Activated B cell treated with CpG ODN at 0.5 μM for 24 hours (primary cell): Measurements from ENCODE around the gene KCNN3. TPM values are rescaled to one million over a fixed set of nuclear protein-coding genes. Genes with fewer than 3 reads are reported as not detected.
A peak's percentile ranks its signal among the peaks of the same experiment; 100 is the strongest.

Experiments used
- ATAC-seq: fragments of 200-7000 bp; cut with Tn5 transposase; one replicate; pipeline ENCODE4 v1.10.0; 2021; ENCODE audit warnings: low read depth, mild to moderate bottlenecking, moderate library complexity
- CTCF ChIA-PET: fragments of 350-600 bp; sonication (Branson Sonifier 250); formaldehyde crosslinking; loops from one replicate; lab custom pipeline; 2021; ENCODE audit warnings: antibody characterized with exemption; lab: Charles Lee
- POLR2A ChIA-PET: fragments of 350-600 bp; sonication (Branson Sonifier 250); formaldehyde crosslinking; loops from one replicate; lab custom pipeline; 2021; ENCODE audit warnings: antibody characterized with exemption; lab: Charles Lee
- DNase-seq: peaks from one replicate; pipeline ENCODE4 v3.0.0; 2022
- H3K27ac Mint-ChIP-seq: one replicate; pipeline ENCODE4 v1.8.0; 2020; ENCODE audit warnings: mixed read lengths
- H3K27me3 Mint-ChIP-seq: one replicate; pipeline ENCODE4 v1.8.0; 2021; ENCODE audit warnings: mixed read lengths
- H3K36me3 Mint-ChIP-seq: one replicate; pipeline ENCODE4 v1.8.0; 2021; ENCODE audit warnings: low read depth, mixed read lengths
- H3K4me1 Mint-ChIP-seq: one replicate; pipeline ENCODE4 v1.8.0; 2021; ENCODE audit warnings: mixed read lengths
- H3K4me3 Mint-ChIP-seq: one replicate; pipeline ENCODE4 v1.8.0; 2020; ENCODE audit warnings: mild to moderate bottlenecking, mixed read lengths
- H3K9me3 Mint-ChIP-seq: one replicate; pipeline ENCODE4 v1.8.0; 2020; ENCODE audit warnings: mixed read lengths
- intact Hi-C: fragments of 100-400 bp; cut with micrococcal nuclease; formaldehyde crosslinking; loops from one replicate; pipeline ENCODE4 v1.15.1; 2024
- total RNA-seq: library from RNA; stranded (reverse); gene quantifications from 2 replicates; pipeline ENCODE4 v1.2.3, GENCODE V29; 2022
- TF ChIP-seq, protein P1 (sequence below): fragments of 200-600 bp; IDR thresholded peaks from one replicate; pipeline ENCODE4 v1.8.0; 2022; ENCODE audit warnings: antibody characterized with exemption, mild to moderate bottlenecking

KCNN3 gene
- total RNA-seq, 1 donor from 2014 or later, result 1.1 TPM

DNA sequence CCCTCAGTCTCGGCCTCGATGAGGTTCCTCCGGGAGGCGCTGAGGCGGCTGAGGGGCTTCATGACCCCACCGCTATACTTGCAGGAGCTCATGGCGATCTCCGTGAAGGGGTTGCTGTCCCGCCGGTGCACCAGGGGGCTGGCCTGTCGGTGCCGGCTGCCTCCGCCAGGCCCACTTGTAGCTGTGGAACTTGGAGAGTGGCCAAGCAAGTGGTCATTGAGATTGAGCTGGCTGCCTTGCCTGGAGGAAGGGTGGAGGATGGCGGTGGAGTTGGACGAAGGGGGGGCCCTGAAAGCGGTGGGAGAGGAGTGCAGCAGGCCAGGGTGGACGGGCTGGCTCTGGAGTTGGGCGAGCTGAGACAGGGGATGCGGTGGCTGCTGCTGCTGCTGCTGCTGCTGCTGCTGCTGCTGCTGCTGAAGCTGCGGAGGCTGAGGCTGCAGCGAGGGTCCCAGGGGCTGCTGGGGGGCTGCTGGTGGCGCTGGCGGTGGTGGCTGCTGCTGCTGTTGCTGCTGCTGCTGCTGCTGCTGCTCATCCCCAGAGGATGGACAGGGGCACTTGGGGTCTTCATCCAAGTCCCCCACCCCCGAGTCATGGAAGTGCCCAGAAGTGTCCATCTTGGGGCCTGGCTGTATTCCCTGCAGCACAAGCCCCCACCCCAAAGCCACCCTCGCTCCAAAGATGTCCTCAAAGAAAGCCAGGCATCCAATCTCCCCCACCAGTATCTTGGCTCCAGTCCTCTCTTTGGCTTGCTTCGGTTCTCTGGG, 548 bp downstream of the KCNN3 start:
- ChIA-PET POLR2A (interaction anchor here (0.7 to 1.3 kb wide), 4 partner anchors 10 to 123 kb away, joined by 3 to 7 read pairs (median 4); partner anchors contain the start of genes PBXIP1 and PMVK), CTCF (interaction anchor here (1.0 to 1.5 kb wide), 3 partner anchors 181 to 310 kb away, joined by 4 to 7 read pairs (median 5); partner anchors contain the start of gene ADAM15)
- H3K36me3 Mint-ChIP-seq, result no peaks in the 10 kb centered on the region
- H3K9me3 Mint-ChIP-seq, result no peaks in the 10 kb centered on the region
- TF ChIP-seq, protein P1, sequence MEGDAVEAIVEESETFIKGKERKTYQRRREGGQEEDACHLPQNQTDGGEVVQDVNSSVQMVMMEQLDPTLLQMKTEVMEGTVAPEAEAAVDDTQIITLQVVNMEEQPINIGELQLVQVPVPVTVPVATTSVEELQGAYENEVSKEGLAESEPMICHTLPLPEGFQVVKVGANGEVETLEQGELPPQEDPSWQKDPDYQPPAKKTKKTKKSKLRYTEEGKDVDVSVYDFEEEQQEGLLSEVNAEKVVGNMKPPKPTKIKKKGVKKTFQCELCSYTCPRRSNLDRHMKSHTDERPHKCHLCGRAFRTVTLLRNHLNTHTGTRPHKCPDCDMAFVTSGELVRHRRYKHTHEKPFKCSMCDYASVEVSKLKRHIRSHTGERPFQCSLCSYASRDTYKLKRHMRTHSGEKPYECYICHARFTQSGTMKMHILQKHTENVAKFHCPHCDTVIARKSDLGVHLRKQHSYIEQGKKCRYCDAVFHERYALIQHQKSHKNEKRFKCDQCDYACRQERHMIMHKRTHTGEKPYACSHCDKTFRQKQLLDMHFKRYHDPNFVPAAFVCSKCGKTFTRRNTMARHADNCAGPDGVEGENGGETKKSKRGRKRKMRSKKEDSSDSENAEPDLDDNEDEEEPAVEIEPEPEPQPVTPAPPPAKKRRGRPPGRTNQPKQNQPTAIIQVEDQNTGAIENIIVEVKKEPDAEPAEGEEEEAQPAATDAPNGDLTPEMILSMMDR, result no peak
- ATAC-seq (no peak), DNase-seq (no peak)
- H3K27ac Mint-ChIP-seq, result no peak overlapping the region
- H3K27me3 Mint-ChIP-seq, result peaks cover 34% of the 10 kb centered on the region
- H3K4me1 Mint-ChIP-seq, result peaks cover 52% of the 10 kb centered on the region
- intact Hi-C loops, result loop anchor here (1.0 to 10.0 kb wide), 3 partner anchors 9 to 262 kb away; partner anchors contain the start of genes ADAR and PMVK
- H3K4me3 Mint-ChIP-seq, result peak overlapping the region; percentile 44

DNA sequence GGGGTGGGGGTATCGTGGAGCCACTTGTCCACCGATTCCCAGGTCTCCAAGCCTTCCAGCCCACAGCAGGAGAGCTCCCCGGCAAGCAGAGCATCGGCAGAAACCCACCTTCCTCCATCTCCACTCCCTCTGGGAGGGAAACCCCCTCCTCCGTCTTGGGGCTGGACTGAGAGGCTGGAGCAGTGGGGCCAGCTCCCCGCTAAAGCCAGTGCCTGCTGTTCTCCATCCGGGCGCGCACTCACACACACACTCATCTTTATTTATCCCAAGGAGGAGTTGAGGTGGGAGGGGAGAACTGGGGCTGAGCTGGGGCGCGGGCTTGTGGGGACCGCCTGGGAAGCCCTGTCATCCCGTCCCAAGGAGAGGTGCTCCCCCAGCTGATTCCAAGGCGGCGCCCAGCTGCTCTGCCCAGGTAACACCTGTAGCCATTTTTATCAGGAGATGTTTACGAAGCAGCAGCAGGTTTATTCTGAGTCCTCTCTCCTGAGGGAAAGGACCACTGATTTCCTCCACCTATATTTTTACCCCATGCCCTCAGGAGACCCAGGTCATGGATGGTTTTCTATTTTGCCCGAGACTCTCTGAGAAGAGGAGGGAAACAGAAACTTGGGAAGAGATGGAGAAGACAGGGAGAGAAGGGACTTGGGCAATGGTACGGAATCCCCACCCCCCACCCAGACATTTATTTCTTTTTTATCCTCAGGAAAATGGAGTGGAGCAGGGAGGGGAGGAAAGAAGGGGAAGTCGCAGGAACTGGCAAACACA, 2.1 kb downstream of the KCNN3 start:
- CTCF ChIA-PET, result interaction anchor here (1.3 to 1.5 kb wide), 2 partner anchors 198 to 308 kb away, joined by 5 to 6 read pairs; no protein-coding TSS in a partner anchor
- peaks cover 66% of the 10 kb centered on the region for H3K4me1 Mint-ChIP-seq
- POLR2A ChIA-PET, result interaction anchor here (0.6 kb wide), 2 partner anchors 57 to 96 kb away, joined by 4 read pairs; no protein-coding TSS in a partner anchor
- H3K27ac Mint-ChIP-seq, result no peak overlapping the region
- no peak for DNase-seq
- ATAC-seq, result no peak
- H3K9me3 Mint-ChIP-seq, result no peaks in the 10 kb centered on the region
- no peaks in the 10 kb centered on the region for H3K36me3 Mint-ChIP-seq
- intact Hi-C loops, result loop anchor here (5.0 to 10.0 kb wide), 2 partner anchors 67 to 261 kb away; partner anchors contain the start of genes ADAR and PMVK
- TF ChIP-seq, protein P1, result no peak
- H3K27me3 Mint-ChIP-seq, result peaks cover 34% of the 10 kb centered on the region
- H3K4me3 Mint-ChIP-seq, result no peak overlapping the region

DNA sequence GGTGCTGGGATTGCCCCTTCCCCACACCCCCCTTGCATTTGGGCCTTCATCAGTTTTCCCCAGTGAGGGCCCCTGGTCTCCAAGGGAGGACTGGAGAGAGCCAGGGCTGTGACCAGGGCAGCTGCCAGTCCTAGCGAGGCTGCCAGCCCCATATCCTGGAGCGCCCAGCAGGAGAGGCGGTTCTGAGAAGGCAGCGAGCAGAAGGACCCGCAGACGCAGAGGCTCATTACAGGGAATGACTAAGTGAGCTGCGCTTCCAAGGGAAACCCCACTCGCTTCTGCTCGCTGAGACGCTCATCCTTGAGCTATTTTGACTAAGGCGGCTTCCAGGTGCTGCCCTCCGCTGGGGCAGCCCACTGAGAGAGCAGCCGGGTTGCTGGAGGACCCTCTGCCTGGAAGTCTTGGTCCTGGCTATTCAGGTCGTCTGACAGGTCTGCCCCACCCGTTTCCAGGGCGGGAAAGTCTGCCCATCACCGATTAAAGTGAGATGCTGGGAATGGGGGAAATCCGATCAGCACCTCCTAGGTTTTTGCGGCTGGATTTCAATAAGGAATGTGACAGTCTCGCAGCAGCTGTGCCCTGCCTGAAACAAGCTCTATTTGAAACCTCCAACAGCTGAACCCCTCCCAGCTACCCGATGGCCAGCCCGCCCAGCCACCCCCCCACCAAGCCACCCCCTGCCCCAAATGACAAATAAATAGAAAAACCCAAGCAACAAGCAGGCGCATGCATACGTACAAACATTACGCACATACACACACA, 2.8 kb downstream of the KCNN3 start:
- H3K9me3 Mint-ChIP-seq, result no peaks in the 10 kb centered on the region
- peaks cover 73% of the 10 kb centered on the region for H3K4me1 Mint-ChIP-seq
- ChIA-PET CTCF (interaction anchor here (1.3 to 1.8 kb wide), 2 partner anchors 11 to 307 kb away, joined by 6 to 8 read pairs; no protein-coding TSS in a partner anchor), POLR2A (interaction anchor here (0.6 kb wide), 1 partner anchor 95 kb away, joined by 4 read pairs; no protein-coding TSS in a partner anchor)
- intact Hi-C loops, result loop anchor here (5.0 to 10.0 kb wide), 2 partner anchors 68 to 260 kb away; partner anchors contain the start of genes ADAR and PMVK
- TF ChIP-seq, protein P1, result no peak
- ATAC-seq (peak; percentile 29), DNase-seq (peak; percentile 26)
- H3K4me3 Mint-ChIP-seq, result no peak overlapping the region
- H3K27me3 Mint-ChIP-seq, result peaks cover 34% of the 10 kb centered on the region
- H3K27ac Mint-ChIP-seq, result no peak overlapping the region
- H3K36me3 Mint-ChIP-seq, result no peaks in the 10 kb centered on the region

DNA sequence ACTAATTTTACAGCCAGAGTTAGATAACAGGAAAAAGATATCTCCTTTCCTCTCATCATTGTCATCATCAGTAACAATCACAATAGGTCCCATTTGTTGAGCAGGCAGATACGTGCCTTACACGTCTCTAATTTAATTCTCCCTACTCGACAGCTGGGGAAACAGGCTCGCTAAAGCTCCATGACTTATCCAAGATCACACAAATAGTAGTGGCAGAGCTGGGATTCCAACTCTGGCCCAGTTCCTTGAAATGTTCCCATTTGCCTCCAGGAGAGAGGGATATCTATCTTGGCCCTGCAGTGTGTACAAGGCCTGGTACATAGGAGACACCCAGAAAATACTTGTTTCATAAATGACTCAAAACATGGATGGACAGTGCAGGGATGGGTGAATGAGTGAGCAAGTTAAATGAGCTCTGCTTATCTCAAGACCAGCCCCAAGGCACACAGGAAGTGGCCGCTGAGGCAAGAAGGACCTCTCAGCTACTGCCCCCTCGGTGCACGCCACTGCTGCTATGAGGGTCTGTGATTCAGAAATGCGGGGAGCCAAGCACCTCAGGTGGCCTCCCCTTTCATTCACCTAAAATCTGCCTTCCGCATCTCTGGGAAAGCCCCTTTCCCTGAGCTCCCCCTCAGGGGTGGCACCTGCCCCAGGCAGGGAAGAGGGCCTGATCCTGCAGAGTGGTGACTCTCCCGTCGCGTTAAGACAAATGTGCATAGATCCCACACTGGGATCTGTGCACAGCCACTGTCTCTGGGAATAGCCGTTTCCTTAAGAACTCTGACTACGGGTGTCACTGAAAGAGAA, 3.6 kb downstream of the KCNN3 start:
- Mint-ChIP-seq H3K4me1 (peaks cover 81% of the 10 kb centered on the region), H3K36me3 (no peaks in the 10 kb centered on the region), H3K27ac (peak overlapping the region; percentile 1), H3K4me3 (no peak overlapping the region), H3K9me3 (no peaks in the 10 kb centered on the region), H3K27me3 (peaks cover 34% of the 10 kb centered on the region)
- ATAC-seq, result no peak
- POLR2A ChIA-PET, result no interaction called here
- intact Hi-C loops, result loop anchor here (5.0 to 10.0 kb wide), 2 partner anchors 68 to 259 kb away; partner anchors contain the start of genes ADAR and PMVK
- TF ChIP-seq, protein P1, result no peak
- CTCF ChIA-PET, result interaction anchor here (0.9 to 1.8 kb wide), 4 partner anchors 12 to 307 kb away, joined by 3 to 8 read pairs (median 6); no protein-coding TSS in a partner anchor
- DNase-seq, result no peak
